GM18858 (cell line): ENCODE data around the gene SLC25A51.

ENCODE experiments used
- ATAC-seq: cut with Tn5 transposase; IDR thresholded peaks from one replicate; pipeline ENCODE4 v1.9.1; 2021; ENCODE audit not compliant: unreplicated experiment

The SLC25A51 gene

GRCh38 chr9:37840560-37841194 is 63.2 kb downstream of the SLC25A51 start:
- no peak for ATAC-seq

GRCh38 chr9:37839496-37840461 is 64.1 kb downstream of the SLC25A51 start:
- no peak for ATAC-seq
